Naive thymus-derived CD8-positive, alpha-beta T cell (primary cell): ENCODE results near the gene ZNF768. TPM values are rescaled to one million over a fixed set of nuclear protein-coding genes. Genes with fewer than 3 reads are reported as not detected.
"Not testable (repeated sequence)": the region's sequence is repeated elsewhere in the genome, so short reads cannot be mapped to it uniquely, and the experiment has no call there.

ENCODE experiments used
- ATAC-seq, 2 donors: fragments of 150-1000 bp; cut with Tn5 transposase in 1 of 2; sonication (Bioruptor Pico), chemical (Tn5 transposase) in 1 of 2; 1 replicate in 1 of 2; 2 replicates in 1 of 2; pipeline ENCODE4 v1.10.0; 2021; ENCODE audit warnings: mild to moderate bottlenecking in 2 of 2, moderate library complexity in 2 of 2
- POLR2A ChIA-PET: fragments of 350-600 bp; sonication (Branson Sonifier 250); formaldehyde crosslinking; loops from one replicate; lab custom pipeline; 2021; ENCODE audit warnings: antibody characterized with exemption; lab: Charles Lee
- DNase-seq, 10 donors: peaks; one replicate each; pipeline versions ENCODE4 v3.0.0 to v3.0.0-alpha.2; 2020 to 2022
- H3K27ac Mint-ChIP-seq, 10 donors: one replicate each; pipeline ENCODE4 v1.8.0; 2020 to 2022; ENCODE audit warnings: mild to moderate bottlenecking in 10 of 10, mixed read lengths in 10 of 10, moderate library complexity in 4 of 10, inconsistent platforms in 1 of 10
- H3K27me3 Mint-ChIP-seq, 5 donors: one replicate each; pipeline ENCODE4 v1.8.0; 2021 to 2022; ENCODE audit warnings: mixed read lengths in 5 of 5
- H3K36me3 Mint-ChIP-seq, 3 donors: one replicate each; pipeline ENCODE4 v1.8.0; 2020 to 2022; ENCODE audit warnings: mixed read lengths in 3 of 3, mild to moderate bottlenecking in 2 of 3, inconsistent platforms in 1 of 3
- H3K4me1 Mint-ChIP-seq, 4 donors: one replicate each; pipeline ENCODE4 v1.8.0; 2021 to 2022; ENCODE audit warnings: mixed read lengths in 4 of 4
- H3K4me3 Mint-ChIP-seq, 10 donors: one replicate each; pipeline ENCODE4 v1.8.0; 2020 to 2022; ENCODE audit warnings: mild to moderate bottlenecking in 10 of 10, mixed read lengths in 10 of 10, moderate library complexity in 6 of 10, inconsistent platforms in 1 of 10
- H3K9me3 Mint-ChIP-seq, 9 donors: one replicate each; pipeline ENCODE4 v1.8.0; 2020 to 2022; ENCODE audit warnings: mixed read lengths in 9 of 9, mild to moderate bottlenecking in 3 of 9, inconsistent platforms in 1 of 9, moderate library complexity in 1 of 9
- polyA plus RNA-seq, 3 donors: library from polyadenylated mRNA; unstranded; fragments of 300-500 nt; fragmentation: Illumina TruSeq; gene quantifications; one replicate each; pipeline ENCODE4 v1.2.3, GENCODE V29; 2021
- total RNA-seq, 8 experiments: library from RNA in 2 of 8; stranded (reverse) in 2 of 8; gene quantifications; one replicate each; pipeline ENCODE4 v1.2.3 and lab custom pipeline; 2021 to 2026

Gene ZNF768
- total and polyA plus RNA-seq, 5 experiments from 2014 or later = 1.1 to 8.5 (median 2.1) TPM

GRCh38 chr16:30491744-30492308, 34.5 kb downstream of the ZNF768 start:
- ATAC-seq (peak; percentile 62 to 89), DNase-seq (peak in 3 of 10 donors; percentile 12 to 73 (median 20))
- Mint-ChIP-seq H3K27me3 (no peaks in the 10 kb centered on the region), H3K9me3 (no peaks in the 10 kb centered on the region), H3K4me1 (peaks cover 10 to 36% (median 20%) of the 10 kb centered on the region in 4 donors), H3K27ac (peak overlapping the region; percentile 68 to 92 (median 86)), H3K4me3 (peak overlapping the region in 4 of 10 donors; percentile 8 to 39 (median 23)), H3K36me3 (peaks cover 4 to 82% (median 19%) of the 10 kb centered on the region in 3 donors)
- POLR2A ChIA-PET = interaction anchor here (0.7 to 3.6 kb wide), 8 partner anchors 11 to 94 kb away, joined by 3 to 14 read pairs (median 4); partner anchors contain the start of genes DCTPP1, ITGAL and ZNF785

- no peak overlapping the region for H3K4me3 Mint-ChIP-seq
- peaks cover 15 to 38% (median 23%) of the 10 kb centered on the region in 4 donors for H3K4me1 Mint-ChIP-seq
- H3K27me3 Mint-ChIP-seq = no peaks in the 10 kb centered on the region
- no peak for ATAC-seq
- peaks cover 4 to 81% (median 23%) of the 10 kb centered on the region in 3 donors for H3K36me3 Mint-ChIP-seq
- POLR2A ChIA-PET = interaction anchor here (0.7 to 3.6 kb wide), 6 partner anchors 10 to 73 kb away, joined by 3 to 14 read pairs (median 6); partner anchors contain the start of gene ITGAL
- H3K9me3 Mint-ChIP-seq = no peaks in the 10 kb centered on the region
- DNase-seq = no peak
- H3K27ac Mint-ChIP-seq = peak overlapping the region; percentile 65 to 92 (median 85)
Measured at GRCh38 chr16:30491229-30491628, 35.1 kb downstream of the ZNF768 start.

DNA sequence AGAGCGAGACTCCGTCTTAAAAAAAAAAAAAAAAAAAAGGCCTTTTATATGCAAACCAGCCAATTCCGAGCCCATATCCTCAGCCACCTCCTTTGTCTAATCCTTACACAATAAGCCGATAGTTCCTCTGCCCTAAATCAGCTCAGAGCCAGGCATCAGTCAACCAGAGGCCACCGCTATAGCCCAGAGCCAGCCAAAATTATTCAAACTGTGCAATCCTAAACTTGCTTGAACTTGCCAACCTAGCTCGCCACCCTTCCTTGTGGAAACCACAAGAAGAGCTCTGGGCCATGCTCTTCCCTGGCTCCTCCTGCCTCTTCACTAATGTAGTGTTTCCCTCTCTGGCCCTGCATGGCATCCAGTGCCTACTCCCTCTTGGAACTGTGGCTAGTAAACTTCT, 36.2 kb downstream of the ZNF768 start:
- Mint-ChIP-seq H3K4me3 (no peak overlapping the region), H3K27me3 (no peaks in the 10 kb centered on the region), H3K4me1 (peaks cover 17 to 42% (median 26%) of the 10 kb centered on the region in 4 donors), H3K36me3 (peaks cover 4 to 85% (median 23%) of the 10 kb centered on the region in 3 donors), H3K27ac (peak overlapping the region; percentile 3 to 87 (median 66)), H3K9me3 (no peaks in the 10 kb centered on the region)
- ATAC-seq (no peak), DNase-seq (no peak)
- POLR2A ChIA-PET = interaction anchor here (0.6 to 3.6 kb wide), 6 partner anchors 9 to 72 kb away, joined by 3 to 12 read pairs (median 4); no protein-coding TSS in a partner anchor

DNA sequence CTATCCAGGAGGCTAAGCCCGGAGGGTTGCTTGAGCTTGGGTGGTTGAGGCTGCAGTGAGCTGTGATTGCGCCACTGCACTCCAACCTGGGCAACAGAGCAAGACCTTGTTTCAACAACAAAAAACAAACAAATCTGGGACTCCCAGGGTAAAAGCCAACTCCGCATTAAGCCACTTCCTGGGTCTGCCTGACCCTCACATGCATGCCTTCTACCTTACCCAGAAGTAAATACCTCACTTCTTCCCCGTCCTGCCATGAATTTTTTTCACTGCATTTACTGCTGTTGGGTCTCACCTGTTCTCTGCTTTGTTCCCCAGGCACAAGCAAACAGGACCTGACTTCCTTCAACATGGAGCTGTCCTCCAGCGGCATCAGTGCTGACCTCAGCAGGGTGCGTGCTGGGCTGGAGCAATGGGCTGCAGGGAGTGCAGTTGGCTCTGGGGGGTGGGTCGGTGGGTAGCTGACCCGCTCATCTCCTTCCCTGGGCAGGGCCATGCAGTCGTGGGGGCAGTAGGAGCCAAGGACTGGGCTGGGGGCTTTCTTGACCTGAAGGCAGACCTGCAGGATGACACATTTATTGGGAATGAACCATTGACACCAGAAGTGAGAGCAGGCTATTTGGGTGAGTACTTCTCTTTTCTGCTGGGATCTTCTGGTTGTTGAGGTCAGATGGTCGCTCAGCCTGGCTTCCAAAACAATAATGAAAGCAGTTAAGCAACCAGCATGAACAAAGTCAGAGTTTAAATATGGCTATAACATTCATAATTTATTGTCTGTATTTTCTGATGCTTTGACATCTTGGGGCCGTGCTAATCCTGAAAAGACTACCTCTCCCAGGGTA, 37.4 kb downstream of the ZNF768 start:
- peaks cover 12 to 51% (median 26%) of the 10 kb centered on the region in 4 donors for H3K4me1 Mint-ChIP-seq
- no peak for ATAC-seq

DNA sequence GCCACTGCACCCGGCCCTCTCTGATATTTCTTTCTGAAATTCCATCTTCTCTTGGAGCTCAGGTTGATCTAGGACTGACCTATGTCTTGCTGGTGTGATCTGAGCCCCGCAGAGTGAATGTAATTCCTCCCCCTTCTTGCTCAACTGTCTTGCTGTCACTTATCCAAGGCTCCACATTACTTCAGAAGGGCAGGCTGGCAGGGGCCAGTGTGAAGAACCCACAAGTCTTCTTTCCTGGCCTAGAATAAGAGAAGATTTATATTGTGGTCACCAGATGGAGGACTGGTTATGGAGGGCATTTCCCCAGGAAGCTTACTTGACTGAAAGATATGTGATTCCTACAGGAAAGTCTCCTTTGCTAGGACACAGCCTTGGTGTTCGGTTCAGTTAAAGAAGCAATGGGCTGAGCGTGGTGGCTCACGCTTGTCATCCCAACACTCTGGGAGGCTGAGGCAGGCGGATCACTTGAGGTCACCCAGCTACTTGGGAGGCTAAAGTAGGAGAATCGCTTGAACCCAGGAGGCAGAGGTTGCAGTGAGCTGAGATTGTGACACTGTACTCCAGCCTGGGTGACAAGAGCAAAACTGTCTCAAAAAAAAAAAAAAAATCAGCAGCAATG, 40.4 kb downstream of the ZNF768 start:
- peak overlapping the region; percentile 41 to 93 (median 82) for H3K27ac Mint-ChIP-seq
- H3K27me3 Mint-ChIP-seq = no peaks in the 10 kb centered on the region
- POLR2A ChIA-PET = interaction anchor here (0.7 to 1.3 kb wide), 6 partner anchors 10 to 355 kb away, joined by 3 to 4 read pairs (median 4); partner anchors contain the start of gene DCTPP1
- H3K4me1 Mint-ChIP-seq = peaks cover 14 to 56% (median 25%) of the 10 kb centered on the region in 4 donors
- H3K9me3 Mint-ChIP-seq = no peaks in the 10 kb centered on the region
- no peak for ATAC-seq
- H3K36me3 Mint-ChIP-seq = peaks cover 0 to 95% (median 20%) of the 10 kb centered on the region in 3 donors
- no peak for DNase-seq
- no peak overlapping the region for H3K4me3 Mint-ChIP-seq

More for the DNA sequence above, 37.4 kb downstream of the ZNF768 start:
- no peaks in the 10 kb centered on the region for H3K9me3 Mint-ChIP-seq
- no peak for DNase-seq
- POLR2A ChIA-PET = interaction anchor here (0.6 to 3.6 kb wide), 7 partner anchors 8 to 112 kb away, joined by 3 to 12 read pairs (median 4); partner anchors contain the start of gene ITGAL
- H3K4me3 Mint-ChIP-seq = no peak overlapping the region
- H3K27ac Mint-ChIP-seq = peak overlapping the region; percentile 31 to 92 (median 75)
- peaks cover 0 to 85% (median 20%) of the 10 kb centered on the region in 3 donors for H3K36me3 Mint-ChIP-seq
- no peaks in the 10 kb centered on the region for H3K27me3 Mint-ChIP-seq

GRCh38 chr16:30484887-30485286, 41.5 kb downstream of the ZNF768 start:
- Mint-ChIP-seq H3K27me3 (no peaks in the 10 kb centered on the region), H3K4me1 (peaks cover 17 to 59% (median 31%) of the 10 kb centered on the region in 4 donors), H3K4me3 (no peak overlapping the region), H3K36me3 (peaks cover 0 to 95% (median 24%) of the 10 kb centered on the region in 3 donors), H3K9me3 (no peaks in the 10 kb centered on the region), H3K27ac (peak overlapping the region in 8 of 10 donors; percentile 31 to 80 (median 70))
- POLR2A ChIA-PET = interaction anchor here (0.7 to 1.5 kb wide), 4 partner anchors 9 to 354 kb away, joined by 3 to 5 read pairs (median 4); partner anchors contain the start of gene ZNF771
- ATAC-seq (no peak), DNase-seq (no peak)

- Mint-ChIP-seq H3K27ac (peak overlapping the region; percentile 15 to 91 (median 82)), H3K27me3 (no peaks in the 10 kb centered on the region), H3K9me3 (no peaks in the 10 kb centered on the region), H3K4me3 (peak overlapping the region in 1 of 10 donors; percentile 5), H3K4me1 (peaks cover 19 to 65% (median 44%) of the 10 kb centered on the region in 4 donors), H3K36me3 (peaks cover 0 to 93% (median 20%) of the 10 kb centered on the region in 3 donors)
- POLR2A ChIA-PET = interaction anchor here (1.2 to 2.7 kb wide), 3 partner anchors 8 to 86 kb away, joined by 6 to 12 read pairs (median 7); no protein-coding TSS in a partner anchor
- DNase-seq = no peak
- ATAC-seq = peak; percentile 29 to 46
Measured at GRCh38 chr16:30482366-30482765, 44.0 kb downstream of the ZNF768 start.

- POLR2A ChIA-PET = interaction anchor here (0.6 to 2.7 kb wide), 7 partner anchors 8 to 236 kb away, joined by 3 to 12 read pairs (median 6); partner anchors contain the start of gene ITGAL
Measured at GRCh38 chr16:30481381-30481780, 45.0 kb downstream of the ZNF768 start.

DNA sequence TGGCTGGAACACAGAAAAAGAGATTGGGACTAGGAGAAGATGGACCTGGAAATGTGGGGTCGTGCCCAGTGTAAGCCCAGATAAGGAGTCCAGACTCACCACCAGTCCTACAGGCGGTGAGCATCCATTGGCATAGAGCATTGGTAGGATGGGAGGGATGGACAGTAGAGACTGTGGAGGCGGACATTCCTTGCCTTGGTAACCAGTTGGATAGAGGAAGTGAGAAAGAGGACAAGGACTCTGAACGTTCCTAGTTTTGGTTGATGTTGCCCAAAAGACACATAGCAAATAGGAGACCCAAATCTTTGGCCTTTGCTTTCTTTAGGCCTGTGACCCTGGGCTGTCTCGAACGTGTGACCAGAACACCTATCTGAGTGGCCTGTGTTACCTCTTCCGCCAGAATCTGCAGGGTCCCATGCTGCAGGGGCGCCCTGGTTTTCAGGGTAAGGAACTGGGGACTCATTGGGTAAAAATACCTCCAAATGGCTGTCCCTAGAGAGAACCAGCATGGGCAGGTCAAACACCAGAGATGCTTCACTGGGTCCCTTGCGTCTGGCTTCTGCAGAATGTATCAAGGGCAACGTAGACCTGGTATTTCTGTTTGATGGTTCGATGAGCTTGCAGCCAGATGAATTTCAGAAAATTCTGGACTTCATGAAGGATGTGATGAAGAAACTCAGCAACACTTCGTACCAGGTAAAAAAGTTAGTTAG, 47.4 kb downstream of the ZNF768 start:
- ATAC-seq = no peak
- H3K4me3 Mint-ChIP-seq = peak overlapping the region in 4 of 10 donors; percentile 6 to 62 (median 21)
- H3K9me3 Mint-ChIP-seq = no peaks in the 10 kb centered on the region
- no peaks in the 10 kb centered on the region for H3K27me3 Mint-ChIP-seq
- POLR2A ChIA-PET = interaction anchor here (0.6 to 1.6 kb wide), 3 partner anchors 33 to 386 kb away, joined by 4 to 5 read pairs (median 5); partner anchors contain the start of gene SEPHS2
- no peak for DNase-seq
- peak overlapping the region; percentile 5 to 92 (median 84) for H3K27ac Mint-ChIP-seq
- peaks cover 26 to 71% (median 60%) of the 10 kb centered on the region in 4 donors for H3K4me1 Mint-ChIP-seq
- H3K36me3 Mint-ChIP-seq = peaks cover 4 to 95% (median 27%) of the 10 kb centered on the region in 3 donors

More at GRCh38 chr16:30481381-30481780, 45.0 kb downstream of the ZNF768 start:
- ATAC-seq (no peak), DNase-seq (no peak)
- no peak overlapping the region for H3K4me3 Mint-ChIP-seq
- H3K36me3 Mint-ChIP-seq = peaks cover 0 to 96% (median 22%) of the 10 kb centered on the region in 3 donors
- no peaks in the 10 kb centered on the region for H3K27me3 Mint-ChIP-seq
- H3K27ac Mint-ChIP-seq = peak overlapping the region in 8 of 10 donors; percentile 20 to 85 (median 68)
- no peaks in the 10 kb centered on the region for H3K9me3 Mint-ChIP-seq
- peaks cover 17 to 71% (median 47%) of the 10 kb centered on the region in 4 donors for H3K4me1 Mint-ChIP-seq

DNA sequence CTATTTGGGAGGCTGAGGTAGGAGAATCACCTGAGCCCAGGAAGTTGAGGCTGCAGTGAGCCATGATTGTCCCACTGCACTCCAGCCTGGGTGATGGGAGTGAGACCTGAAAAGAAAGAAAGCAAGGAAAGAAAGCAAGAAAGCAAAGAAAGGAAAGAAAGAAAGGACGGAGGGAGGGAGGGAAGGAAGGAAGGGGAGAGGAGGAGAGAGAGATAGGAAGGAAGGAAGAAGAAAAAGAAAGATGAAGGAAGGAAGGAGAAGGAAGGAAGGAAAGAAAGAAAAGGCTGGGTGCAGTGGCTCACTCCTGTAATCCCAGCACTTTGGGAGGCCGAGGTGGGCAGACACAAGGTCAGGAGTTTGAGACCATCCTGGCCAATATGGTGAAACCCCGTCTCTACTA, 48.6 kb downstream of the ZNF768 start:
- not testable (repeated sequence) for H3K9me3 Mint-ChIP-seq, H3K27me3 Mint-ChIP-seq, ATAC-seq, DNase-seq
- POLR2A ChIA-PET = interaction anchor here (1.0 kb wide), 1 partner anchor 33 kb away, joined by 4 read pairs; no protein-coding TSS in a partner anchor
- H3K27ac Mint-ChIP-seq = peak overlapping the region; percentile 68 to 92 (median 88)
- H3K36me3 Mint-ChIP-seq = peaks cover 4 to 91% (median 29%) of the 10 kb centered on the region in 3 donors
- peak overlapping the region in 3 of 10 donors; percentile 2 to 52 (median 22) for H3K4me3 Mint-ChIP-seq
- peaks cover 28 to 75% (median 67%) of the 10 kb centered on the region in 4 donors for H3K4me1 Mint-ChIP-seq

GRCh38 chr16:30476991-30477390, 49.4 kb downstream of the ZNF768 start:
- no peak for DNase-seq
- Mint-ChIP-seq H3K36me3 (peaks cover 4 to 83% (median 27%) of the 10 kb centered on the region in 3 donors), H3K4me1 (peaks cover 31 to 79% (median 68%) of the 10 kb centered on the region in 4 donors), H3K27me3 (no peaks in the 10 kb centered on the region), H3K9me3 (no peaks in the 10 kb centered on the region), H3K27ac (peak overlapping the region; percentile 68 to 92 (median 88)), H3K4me3 (peak overlapping the region in 4 of 10 donors; percentile 2 to 50 (median 25))
- no peak for ATAC-seq
- POLR2A ChIA-PET = interaction anchor here (0.9 to 10.3 kb wide), 4 partner anchors 12 to 32 kb away, joined by 4 to 247 read pairs (median 7); no protein-coding TSS in a partner anchor
